ENCODE measurements around the gene NABP2. TPM values are rescaled to one million over a fixed set of nuclear protein-coding genes. Genes with fewer than 3 reads are reported as not detected.

NABP2 gene
- total RNA-seq, 2 donors from 2014 or later: 61.8 to 72.7 TPM

GRCh38 chr12:56197921-56198635, 26.1 kb upstream of the NABP2 start:
- H3K4me3 Mint-ChIP-seq: no peak overlapping the region
- DNase-seq (no peak), ATAC-seq (replicated peaks in 1 of 2) (no peak)
- H3K36me3 Mint-ChIP-seq (ENCODE audit: insufficient read depth in 2 of 2): peaks cover 0 to 2% of the 10 kb centered on the region in 2 donors
- no peak overlapping the region for H3K27ac Mint-ChIP-seq
- H3K9me3 Mint-ChIP-seq: no peaks in the 10 kb centered on the region
- peaks cover 6% of the 10 kb centered on the region for H3K4me1 Mint-ChIP-seq (ENCODE audit: low read depth)
- no peaks in the 10 kb centered on the region for H3K27me3 Mint-ChIP-seq (ENCODE audit: low read depth)

GRCh38 chr12:56198836-56199235, 25.3 kb upstream of the NABP2 start:
- DNase-seq (no peak), ATAC-seq (replicated peaks in 1 of 2) (no peak)
- Mint-ChIP-seq H3K9me3 (no peaks in the 10 kb centered on the region), H3K27me3 (ENCODE audit: low read depth) (no peaks in the 10 kb centered on the region), H3K4me1 (ENCODE audit: low read depth) (no peaks in the 10 kb centered on the region), H3K27ac (no peak overlapping the region), H3K36me3 (ENCODE audit: insufficient read depth in 2 of 2) (no peaks in the 10 kb centered on the region), H3K4me3 (no peak overlapping the region)

GRCh38 chr12:56202366-56202765, 21.8 kb upstream of the NABP2 start:
- DNase-seq (no peak), ATAC-seq (replicated peaks in 1 of 2) (no peak)
- H3K4me1 Mint-ChIP-seq (ENCODE audit: low read depth): no peaks in the 10 kb centered on the region
- no peaks in the 10 kb centered on the region for H3K9me3 Mint-ChIP-seq
- peaks cover 7 to 8% of the 10 kb centered on the region in 2 donors for H3K36me3 Mint-ChIP-seq (ENCODE audit: insufficient read depth in 2 of 2)
- H3K4me3 Mint-ChIP-seq: no peak overlapping the region
- no peaks in the 10 kb centered on the region for H3K27me3 Mint-ChIP-seq (ENCODE audit: low read depth)
- H3K27ac Mint-ChIP-seq: peak overlapping the region; percentile 61

- H3K27ac Mint-ChIP-seq: no peak overlapping the region
- no peak for ATAC-seq (replicated peaks in 1 of 2)
These were observed 21.3 kb upstream of the NABP2 start for GRCh38 chr12:56202838-56203237.

GRCh38 chr12:56204275-56204674, 19.9 kb upstream of the NABP2 start:
- H3K9me3 Mint-ChIP-seq: no peaks in the 10 kb centered on the region
- ATAC-seq (replicated peaks in 1 of 2): no peak
- no peaks in the 10 kb centered on the region for H3K4me1 Mint-ChIP-seq (ENCODE audit: low read depth)
- no peak for DNase-seq
- no peak overlapping the region for H3K4me3 Mint-ChIP-seq
- H3K27me3 Mint-ChIP-seq (ENCODE audit: low read depth): no peaks in the 10 kb centered on the region
- peaks cover 9 to 16% of the 10 kb centered on the region in 2 donors for H3K36me3 Mint-ChIP-seq (ENCODE audit: insufficient read depth in 2 of 2)
- H3K27ac Mint-ChIP-seq: no peak overlapping the region

More at GRCh38 chr12:56202838-56203237, 21.3 kb upstream of the NABP2 start:
- Mint-ChIP-seq H3K9me3 (no peaks in the 10 kb centered on the region), H3K4me3 (no peak overlapping the region), H3K36me3 (ENCODE audit: insufficient read depth in 2 of 2) (peaks cover 9 to 12% of the 10 kb centered on the region in 2 donors), H3K4me1 (ENCODE audit: low read depth) (no peaks in the 10 kb centered on the region), H3K27me3 (ENCODE audit: low read depth) (no peaks in the 10 kb centered on the region)
- no peak for DNase-seq

GRCh38 chr12:56205445-56205844, 18.7 kb upstream of the NABP2 start:
- Mint-ChIP-seq H3K27ac (no peak overlapping the region), H3K4me3 (no peak overlapping the region), H3K36me3 (ENCODE audit: insufficient read depth in 2 of 2) (peaks cover 9 to 20% of the 10 kb centered on the region in 2 donors), H3K27me3 (ENCODE audit: low read depth) (no peaks in the 10 kb centered on the region), H3K9me3 (no peaks in the 10 kb centered on the region), H3K4me1 (ENCODE audit: low read depth) (no peaks in the 10 kb centered on the region)
- ATAC-seq (replicated peaks in 1 of 2): no peak
- no peak for DNase-seq

GRCh38 chr12:56206452-56207166, 17.5 kb upstream of the NABP2 start:
- Mint-ChIP-seq H3K4me3 (no peak overlapping the region), H3K27me3 (ENCODE audit: low read depth) (no peaks in the 10 kb centered on the region), H3K4me1 (ENCODE audit: low read depth) (no peaks in the 10 kb centered on the region), H3K9me3 (no peaks in the 10 kb centered on the region), H3K27ac (peak overlapping the region; percentile 55), H3K36me3 (ENCODE audit: insufficient read depth in 2 of 2) (peaks cover 9 to 24% of the 10 kb centered on the region in 2 donors)
- peak; percentile 53 to 64 for ATAC-seq (replicated peaks in 1 of 2)
- DNase-seq: peak; percentile 32 to 42

- no peak overlapping the region for H3K4me3 Mint-ChIP-seq
- H3K36me3 Mint-ChIP-seq (ENCODE audit: insufficient read depth in 2 of 2): peaks cover 11 to 24% of the 10 kb centered on the region in 2 donors
- no peaks in the 10 kb centered on the region for H3K9me3 Mint-ChIP-seq
- DNase-seq: no peak
- ATAC-seq (replicated peaks in 1 of 2): no peak
- H3K27me3 Mint-ChIP-seq (ENCODE audit: low read depth): no peaks in the 10 kb centered on the region
- peaks cover 6% of the 10 kb centered on the region for H3K4me1 Mint-ChIP-seq (ENCODE audit: low read depth)
- no peak overlapping the region for H3K27ac Mint-ChIP-seq
These were observed 16.1 kb upstream of the NABP2 start for GRCh38 chr12:56208006-56208405.

- Mint-ChIP-seq H3K36me3 (ENCODE audit: insufficient read depth in 2 of 2) (peaks cover 13 to 33% of the 10 kb centered on the region in 2 donors), H3K27ac (no peak overlapping the region), H3K27me3 (ENCODE audit: low read depth) (no peaks in the 10 kb centered on the region), H3K4me3 (no peak overlapping the region), H3K4me1 (ENCODE audit: low read depth) (peaks cover 12% of the 10 kb centered on the region), H3K9me3 (no peaks in the 10 kb centered on the region)
- ATAC-seq (replicated peaks in 1 of 2) (peak; percentile 82 to 99), DNase-seq (no peak)
These were observed 11.8 kb upstream of the NABP2 start for GRCh38 chr12:56212361-56212760.

- H3K9me3 Mint-ChIP-seq: no peaks in the 10 kb centered on the region
- DNase-seq (no peak), ATAC-seq (replicated peaks in 1 of 2) (no peak)
- H3K36me3 Mint-ChIP-seq (ENCODE audit: insufficient read depth in 2 of 2): peaks cover 10 to 27% of the 10 kb centered on the region in 2 donors
- peaks cover 12% of the 10 kb centered on the region for H3K4me1 Mint-ChIP-seq (ENCODE audit: low read depth)
- H3K27me3 Mint-ChIP-seq (ENCODE audit: low read depth): no peaks in the 10 kb centered on the region
- H3K4me3 Mint-ChIP-seq: no peak overlapping the region
- no peak overlapping the region for H3K27ac Mint-ChIP-seq
These were observed 10.3 kb upstream of the NABP2 start for GRCh38 chr12:56213878-56214277.

GRCh38 chr12:56216461-56216860, 7.7 kb upstream of the NABP2 start:
- no peak for ATAC-seq (replicated peaks in 1 of 2)
- H3K4me3 Mint-ChIP-seq: no peak overlapping the region
- H3K4me1 Mint-ChIP-seq (ENCODE audit: low read depth): peaks cover 19% of the 10 kb centered on the region
- peaks cover 11 to 20% of the 10 kb centered on the region in 2 donors for H3K36me3 Mint-ChIP-seq (ENCODE audit: insufficient read depth in 2 of 2)
- no peak overlapping the region for H3K27ac Mint-ChIP-seq
- no peak for DNase-seq
- H3K9me3 Mint-ChIP-seq: no peaks in the 10 kb centered on the region
- H3K27me3 Mint-ChIP-seq (ENCODE audit: low read depth): no peaks in the 10 kb centered on the region

GRCh38 chr12:56219840-56220239, 4.3 kb upstream of the NABP2 start:
- DNase-seq (no peak), ATAC-seq (replicated peaks in 1 of 2) (no peak)
- Mint-ChIP-seq H3K27me3 (ENCODE audit: low read depth) (no peaks in the 10 kb centered on the region), H3K4me3 (peak overlapping the region; percentile 22 to 51), H3K9me3 (no peaks in the 10 kb centered on the region), H3K4me1 (ENCODE audit: low read depth) (peaks cover 39% of the 10 kb centered on the region), H3K27ac (no peak overlapping the region), H3K36me3 (ENCODE audit: insufficient read depth in 2 of 2) (peaks cover 8 to 11% of the 10 kb centered on the region in 2 donors)

- H3K27me3 Mint-ChIP-seq (ENCODE audit: low read depth): no peaks in the 10 kb centered on the region
- H3K27ac Mint-ChIP-seq: peak overlapping the region; percentile 93
- DNase-seq (no peak), ATAC-seq (replicated peaks in 1 of 2) (no peak)
- peaks cover 42% of the 10 kb centered on the region for H3K4me1 Mint-ChIP-seq (ENCODE audit: low read depth)
- peaks cover 5% of the 10 kb centered on the region in 2 donors for H3K36me3 Mint-ChIP-seq (ENCODE audit: insufficient read depth in 2 of 2)
- H3K9me3 Mint-ChIP-seq: no peaks in the 10 kb centered on the region
- peak overlapping the region; percentile 99 to 100 for H3K4me3 Mint-ChIP-seq
These were observed 3.4 kb upstream of the NABP2 start for GRCh38 chr12:56220611-56221231.
